Brain microvascular endothelial cell (primary cell): ENCODE results near the gene EYS.

Experiments used
- DNase-seq: peaks from one replicate; pipeline ENCODE4 v3.0.0-alpha.2; 2020
- H3K27ac ChIP-seq: fragments of 250-450 bp; sonication (Bioruptor Pico); 2 replicates; pipeline ENCODE4 v1.5.1; 2020; ENCODE audit warnings: mild to moderate bottlenecking, moderate library complexity
- H3K27me3 ChIP-seq: fragments of 250-450 bp; sonication (Bioruptor Pico); replicated peaks from 2 replicates; pipeline ENCODE4 v1.5.1; 2020; ENCODE audit warnings: mild to moderate bottlenecking
- H3K36me3 ChIP-seq: fragments of 250-450 bp; sonication (Bioruptor Pico); replicated peaks from 2 replicates; pipeline ENCODE4 v1.5.1; 2020; ENCODE audit warnings: mild to moderate bottlenecking
- H3K4me3 ChIP-seq: 2 replicates; pipeline ENCODE4 v1.5.1; 2011; ENCODE audit warnings: low read depth, mild to moderate bottlenecking, control low read depth, low read length, moderate library complexity
- CTCF ChIP-seq: IDR thresholded peaks from 2 replicates; pipeline ENCODE4 v1.5.1; 2011; ENCODE audit warnings: low read depth, mild to moderate bottlenecking, moderate library complexity, low read length, control low read depth, inconsistent platforms; ENCODE audit errors: missing control alignments
- in situ Hi-C: cut with HindIII; loops from 2 replicates; pipeline ENCODE4 v1.10.0; 2017; ENCODE audit warnings: low sequenced_read_pairs, low pct_ligation_motif_present

Gene EYS

GRCh38 chr6:65059568-65059967 lies 647.5 kb downstream of the EYS start:
- TF ChIP-seq CTCF = no peak
- H3K27ac ChIP-seq = no peak overlapping the region
- H3K27me3 ChIP-seq = no peaks in the 10 kb centered on the region
- H3K4me3 ChIP-seq = no peak overlapping the region
- in situ Hi-C loops = no loop called here
- DNase-seq = no peak
- H3K36me3 ChIP-seq = no peaks in the 10 kb centered on the region

GRCh38 chr6:65055545-65055944 lies 651.5 kb downstream of the EYS start:
- no peak for DNase-seq
- TF ChIP-seq CTCF = no peak
- in situ Hi-C loops = no loop called here
- Histone ChIP-seq H3K4me3 (no peak overlapping the region), H3K27ac (no peak overlapping the region), H3K36me3 (no peaks in the 10 kb centered on the region), H3K27me3 (no peaks in the 10 kb centered on the region)

GRCh38 chr6:65052626-65053025 lies 654.4 kb downstream of the EYS start:
- in situ Hi-C loops = no loop called here
- H3K27ac ChIP-seq = no peak overlapping the region

GRCh38 chr6:65045801-65046200 lies 661.2 kb downstream of the EYS start:
- DNase-seq = no peak
- Histone ChIP-seq H3K4me3 (no peak overlapping the region), H3K27me3 (no peaks in the 10 kb centered on the region), H3K36me3 (no peaks in the 10 kb centered on the region), H3K27ac (no peak overlapping the region)
- in situ Hi-C loops = no loop called here
- no peak for TF ChIP-seq CTCF

More at GRCh38 chr6:65052626-65053025, 654.4 kb downstream of the EYS start:
- no peaks in the 10 kb centered on the region for H3K27me3 ChIP-seq
- no peak overlapping the region for H3K4me3 ChIP-seq
- H3K36me3 ChIP-seq = no peaks in the 10 kb centered on the region
- TF ChIP-seq CTCF = no peak
- DNase-seq = no peak

- Histone ChIP-seq H3K4me3 (no peak overlapping the region), H3K27me3 (no peaks in the 10 kb centered on the region), H3K36me3 (no peaks in the 10 kb centered on the region), H3K27ac (no peak overlapping the region)
- no peak for DNase-seq
- no peak for TF ChIP-seq CTCF
- in situ Hi-C loops = no loop called here
These were observed 693.0 kb downstream of the EYS start for GRCh38 chr6:65014006-65014405.

GRCh38 chr6:65006788-65007187 lies 700.2 kb downstream of the EYS start:
- Histone ChIP-seq H3K4me3 (no peak overlapping the region), H3K27ac (no peak overlapping the region), H3K27me3 (no peaks in the 10 kb centered on the region), H3K36me3 (no peaks in the 10 kb centered on the region)
- no peak for TF ChIP-seq CTCF
- in situ Hi-C loops = no loop called here
- no peak for DNase-seq
